Stomach (tissue), 9 donors: Measurements from ENCODE around the gene UBR4. TPM values are rescaled to one million over a fixed set of nuclear protein-coding genes. Genes with fewer than 3 reads are reported as not detected.

Experiments used
- DNase-seq, 2 donors: peaks; one replicate each; pipeline versions ENCODE4 v3.0.0 to v3.0.0-alpha.2; 2013 to 2019
- H3K27ac ChIP-seq, 5 donors: fragments of 200-600 bp in 4 of 5; sonication (generic) in 4 of 5; one replicate each; pipeline ENCODE4 v1.5.1; 2013 to 2019; ENCODE audit warnings: mild to moderate bottlenecking in 1 of 5, moderate library complexity in 1 of 5
- H3K27me3 ChIP-seq, 3 donors: fragments of 200-600 bp; sonication (generic); one replicate each; pipeline ENCODE4 v1.5.1; 2017 to 2019; ENCODE audit warnings: mixed run types in 1 of 3
- H3K36me3 ChIP-seq, 4 donors: fragments of 200-600 bp; sonication (generic); 1 replicate in 3 of 4; 2 replicates in 1 of 4; pipeline ENCODE4 v1.5.1; 2016 to 2019
- H3K4me1 ChIP-seq, 4 donors: fragments of 200-600 bp; sonication (generic); one replicate each; pipeline ENCODE4 v1.5.1; 2016 to 2019
- H3K4me3 ChIP-seq, 4 donors: fragments of 200-600 bp; sonication (generic) in 3 of 4; one replicate each; pipeline ENCODE4 v1.5.1; 2016 to 2019; ENCODE audit warnings: mild to moderate bottlenecking in 1 of 4
- H3K9me3 ChIP-seq, 4 donors: fragments of 200-600 bp; sonication (generic); one replicate each; pipeline ENCODE4 v1.5.1; 2016 to 2019
- EP300 ChIP-seq: sonication (generic); formaldehyde crosslinking; IDR thresholded peaks from one replicate; pipeline ENCODE4 v1.6.1; 2017; ENCODE audit warnings: antibody characterized with exemption
- POLR2A ChIP-seq, 4 donors: fragments of 450-650 bp; IDR thresholded peaks; one replicate each; pipeline ENCODE4 v1.6.1; 2016; ENCODE audit warnings: antibody characterized with exemption in 4 of 4, control low read depth in 2 of 4, mild to moderate bottlenecking in 1 of 4, moderate library complexity in 1 of 4
- POLR2AphosphoS5 ChIP-seq, 3 donors: sonication (generic); formaldehyde crosslinking; IDR thresholded peaks; one replicate each; pipeline ENCODE4 v1.6.1; 2016; ENCODE audit warnings: antibody characterized with exemption in 3 of 3
- WGBS, 5 donors: extraction: QIAGEN DNeasy Blood & Tissue Kit in 3 of 5; methylation state at CpG; one replicate each; pipeline versions ENCODE4 v1.1.5 to v1.1.7; 2013 to 2018; 5-methylcytosine and 5-hydroxymethylcytosine counted together
- intact Hi-C: fragments of 100-400 bp; cut with DNase I; formaldehyde crosslinking; loops from one replicate; pipeline ENCODE4 v1.15.1; 2023; ENCODE audit warnings: low total_unique reads
- polyA plus RNA-seq, 3 donors: library from polyadenylated mRNA; stranded (reverse); fragments of 200-250 nt; gene quantifications; one replicate each; pipeline ENCODE4 v1.2.3, GENCODE V29; 2013
- total RNA-seq, 5 donors: library from RNA; depleted of rRNA; stranded (reverse); fragments of >200 nt; gene quantifications; one replicate each; pipeline versions ENCODE4 v1.1.0 to v1.2.3, GENCODE V29; 2014 to 2016
- TF ChIP-seq, protein P1 (sequence below), 7 experiments: fragments of 450-650 bp in 4 of 7; fragments of 200-600 bp in 3 of 7; sonication (generic) in 3 of 7; IDR thresholded peaks; one replicate each; pipeline ENCODE4 v1.5.1; 2016 to 2019; ENCODE audit warnings: antibody characterized with exemption in 7 of 7, control low read depth in 2 of 7, mild to moderate bottlenecking in 1 of 7
- donor health status: healthy with polysubstance abuse.
- donor health status: Bipolar disorder and iron deficiency.
- donor health status: healthy.

Gene UBR4
- total and polyA plus RNA-seq, 8 donors = 41.9 to 262 (median 128) TPM

DNA sequence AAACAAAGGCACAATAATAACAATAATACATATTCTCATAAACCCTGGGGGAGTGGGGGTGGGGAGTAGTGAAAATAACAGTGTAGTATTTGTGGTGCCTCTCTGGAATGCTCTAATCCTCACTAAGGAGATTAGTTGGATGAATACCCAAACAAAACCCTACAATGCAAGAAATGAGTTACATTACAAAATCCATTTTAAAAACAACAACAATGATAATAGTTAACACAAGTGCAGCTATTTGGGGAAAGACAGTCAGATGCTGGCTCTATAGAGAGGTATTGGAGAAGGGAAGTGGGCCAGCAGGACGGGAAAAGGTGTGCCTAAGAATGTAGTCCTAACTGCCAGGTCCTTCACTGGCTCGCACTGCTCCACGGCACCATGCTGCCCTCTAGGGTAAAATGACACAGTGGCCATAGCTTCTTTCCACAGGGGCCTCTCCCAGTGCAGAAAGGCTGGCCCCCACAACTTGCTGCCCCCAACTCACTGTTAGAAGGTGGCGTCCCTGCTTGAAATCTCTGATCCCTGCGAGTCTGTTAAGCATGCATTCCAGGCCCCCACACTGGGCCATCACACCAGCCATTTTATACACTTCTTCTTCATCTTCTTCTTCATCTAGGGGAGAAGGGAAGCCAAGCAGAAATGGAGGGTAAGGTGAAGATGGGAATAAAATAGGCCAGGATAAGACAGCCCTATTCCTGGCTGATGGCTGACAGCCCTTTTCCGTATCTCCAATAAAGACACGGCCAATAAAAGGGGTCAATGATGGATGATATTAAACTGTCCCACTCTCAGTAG lies 113.8 kb downstream of the UBR4 start:
- Histone ChIP-seq H3K36me3 (peaks cover 91 to 100% (median 100%) of the 10 kb centered on the region in 4 donors), H3K27me3 (no peaks in the 10 kb centered on the region), H3K4me3 (no peak overlapping the region), H3K9me3 (no peaks in the 10 kb centered on the region), H3K4me1 (peaks cover 0 to 17% (median 7%) of the 10 kb centered on the region in 4 donors), H3K27ac (no peak overlapping the region)
- intact Hi-C loops = no loop called here
- 56 to 69% (median 58%) methylated on average over 7 of the region's 7 CpGs for WGBS, 5 donors
- peak; percentile 65 to 75 for DNase-seq
- TF ChIP-seq, protein P1, sequence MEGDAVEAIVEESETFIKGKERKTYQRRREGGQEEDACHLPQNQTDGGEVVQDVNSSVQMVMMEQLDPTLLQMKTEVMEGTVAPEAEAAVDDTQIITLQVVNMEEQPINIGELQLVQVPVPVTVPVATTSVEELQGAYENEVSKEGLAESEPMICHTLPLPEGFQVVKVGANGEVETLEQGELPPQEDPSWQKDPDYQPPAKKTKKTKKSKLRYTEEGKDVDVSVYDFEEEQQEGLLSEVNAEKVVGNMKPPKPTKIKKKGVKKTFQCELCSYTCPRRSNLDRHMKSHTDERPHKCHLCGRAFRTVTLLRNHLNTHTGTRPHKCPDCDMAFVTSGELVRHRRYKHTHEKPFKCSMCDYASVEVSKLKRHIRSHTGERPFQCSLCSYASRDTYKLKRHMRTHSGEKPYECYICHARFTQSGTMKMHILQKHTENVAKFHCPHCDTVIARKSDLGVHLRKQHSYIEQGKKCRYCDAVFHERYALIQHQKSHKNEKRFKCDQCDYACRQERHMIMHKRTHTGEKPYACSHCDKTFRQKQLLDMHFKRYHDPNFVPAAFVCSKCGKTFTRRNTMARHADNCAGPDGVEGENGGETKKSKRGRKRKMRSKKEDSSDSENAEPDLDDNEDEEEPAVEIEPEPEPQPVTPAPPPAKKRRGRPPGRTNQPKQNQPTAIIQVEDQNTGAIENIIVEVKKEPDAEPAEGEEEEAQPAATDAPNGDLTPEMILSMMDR (IDR thresholded peaks at IDR 0.05) = peak in 5 of 7 experiments; percentile 19 to 66 (median 39)
- TF ChIP-seq POLR2A (IDR thresholded peaks at IDR 0.05) = no peak

DNA sequence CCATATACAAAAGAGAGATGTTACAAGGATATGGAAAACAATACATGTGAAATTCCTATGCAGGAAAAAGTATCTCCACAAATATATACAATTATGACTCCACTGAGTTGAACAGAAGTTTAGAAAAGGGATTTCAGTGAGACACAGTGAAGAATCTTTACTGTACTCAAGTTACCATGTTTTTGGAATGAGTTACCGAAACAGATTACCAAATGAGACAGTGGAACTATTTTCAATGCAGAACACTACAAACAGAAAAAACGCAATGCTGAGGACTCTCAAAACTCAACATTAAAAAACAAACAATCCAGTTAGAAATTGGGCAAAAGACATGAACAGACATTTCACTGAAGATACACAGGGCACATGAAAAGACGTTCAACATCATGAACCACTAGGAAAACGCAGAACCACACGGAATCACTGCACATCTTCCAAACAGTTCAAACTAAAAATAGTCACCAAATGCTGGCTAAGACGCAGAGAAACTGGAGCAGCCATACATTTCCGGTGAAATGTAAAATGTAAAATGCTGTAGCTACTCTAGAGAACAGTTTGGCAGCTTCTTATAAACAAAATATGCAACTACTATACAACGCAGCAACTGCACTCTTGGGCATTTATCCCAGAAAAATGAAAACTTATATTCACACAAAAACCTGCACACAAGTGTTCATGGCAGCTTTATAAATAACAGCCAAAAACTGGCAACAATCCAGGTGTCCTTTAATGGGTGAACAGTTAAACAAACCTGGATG lies 118.7 kb downstream of the UBR4 start:
- intact Hi-C loops = no loop called here
- TF ChIP-seq POLR2AphosphoS5 (IDR thresholded peaks at IDR 0.05) = no peak
- TF ChIP-seq, protein P1 (IDR thresholded peaks at IDR 0.05) = no peak

DNA sequence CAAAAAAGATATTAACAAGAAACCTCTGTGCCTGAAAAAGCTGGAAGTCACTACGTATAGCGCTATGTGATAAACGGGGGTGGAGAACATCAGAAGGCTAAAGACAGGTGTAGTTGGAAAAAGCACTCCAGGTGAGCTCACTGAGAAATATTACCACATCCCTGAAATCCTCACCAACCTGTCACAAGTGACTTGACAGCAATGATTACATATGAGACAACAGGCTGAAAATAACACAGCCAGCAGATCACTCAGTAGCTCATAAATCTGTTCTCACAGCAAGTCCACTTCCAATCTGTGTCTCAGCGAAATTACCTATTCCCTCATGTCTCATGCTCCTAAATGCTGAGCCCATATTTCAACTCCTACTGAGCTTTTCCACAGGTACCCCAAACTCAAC lies 120.5 kb downstream of the UBR4 start:
- peaks cover 12 to 48% (median 32%) of the 10 kb centered on the region in 4 donors for H3K4me1 ChIP-seq
- peaks cover 82 to 100% (median 100%) of the 10 kb centered on the region in 4 donors for H3K36me3 ChIP-seq
- H3K9me3 ChIP-seq = no peaks in the 10 kb centered on the region
- TF ChIP-seq, protein P1 (IDR thresholded peaks at IDR 0.05) = no peak
- TF ChIP-seq POLR2AphosphoS5 (IDR thresholded peaks at IDR 0.05) = no peak
- no peak for TF ChIP-seq EP300
- no peak for TF ChIP-seq POLR2A (IDR thresholded peaks at IDR 0.05)
- no peaks in the 10 kb centered on the region for H3K27me3 ChIP-seq
- no peak for DNase-seq
- intact Hi-C loops = no loop called here
- H3K27ac ChIP-seq = peak overlapping the region in 1 of 5 donors; percentile 39
- no peak overlapping the region for H3K4me3 ChIP-seq
- WGBS, 5 donors = 87 to 96% (median 94%) methylated on average over 4 of the region's 4 CpGs

More for the DNA sequence above, 118.7 kb downstream of the UBR4 start:
- peak overlapping the region in 1 of 5 donors; percentile 39 for H3K27ac ChIP-seq
- peak in 1 of 2 donors; percentile 76 for DNase-seq
- no peaks in the 10 kb centered on the region for H3K9me3 ChIP-seq
- H3K27me3 ChIP-seq = no peaks in the 10 kb centered on the region
- 63 to 77% (median 72%) methylated on average over 8 of the region's 8 CpGs for WGBS, 5 donors
- H3K36me3 ChIP-seq = peaks cover 82 to 100% (median 100%) of the 10 kb centered on the region in 4 donors
- no peak overlapping the region for H3K4me3 ChIP-seq
- H3K4me1 ChIP-seq = peaks cover 10 to 42% (median 26%) of the 10 kb centered on the region in 4 donors

DNA sequence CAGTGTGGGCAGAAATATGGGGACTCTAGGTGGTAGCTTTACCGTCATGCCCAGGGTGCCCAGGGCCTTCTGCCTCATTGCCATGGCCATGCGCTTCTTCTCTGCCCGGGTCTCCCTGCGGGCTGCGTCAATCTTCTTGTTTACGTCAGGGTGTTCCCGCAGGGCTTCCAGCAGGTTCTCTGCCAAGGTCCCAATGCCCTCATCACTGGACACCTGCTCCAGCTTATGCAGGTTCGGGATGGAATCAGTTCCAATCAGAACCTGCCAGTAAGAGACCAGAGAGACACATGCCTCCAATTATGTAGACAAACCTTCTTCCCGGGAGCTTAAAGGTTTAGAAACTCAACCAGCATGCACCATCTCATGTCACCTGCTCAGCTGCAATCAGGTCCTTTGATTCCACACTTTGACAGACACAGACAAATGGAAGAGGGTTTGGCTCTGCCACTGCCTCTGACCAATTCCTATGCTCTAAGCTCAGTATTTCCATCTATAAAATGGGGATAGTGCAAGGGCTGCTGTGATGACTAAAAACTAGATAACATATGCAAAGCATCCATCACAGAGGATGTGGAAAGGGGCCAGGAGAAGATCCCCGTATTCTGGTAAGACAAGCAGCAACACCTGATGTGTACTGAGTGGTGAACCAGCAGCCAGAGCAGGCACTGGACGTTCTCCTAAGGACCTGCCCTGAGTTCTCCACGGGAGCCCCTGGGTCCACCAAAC lies 121.2 kb downstream of the UBR4 start:
- DNase-seq = no peak
- Histone ChIP-seq H3K4me3 (no peak overlapping the region), H3K27me3 (no peaks in the 10 kb centered on the region), H3K4me1 (peaks cover 12 to 53% (median 32%) of the 10 kb centered on the region in 4 donors), H3K27ac (no peak overlapping the region), H3K9me3 (no peaks in the 10 kb centered on the region), H3K36me3 (peaks cover 82 to 100% (median 100%) of the 10 kb centered on the region in 4 donors)
- intact Hi-C loops = no loop called here
- WGBS, 5 donors = 90 to 93% (median 91%) methylated on average over 12 of the region's 12 CpGs
- no peak for TF ChIP-seq EP300
- TF ChIP-seq, protein P1 (IDR thresholded peaks at IDR 0.05) = no peak
- no peak for TF ChIP-seq POLR2A (IDR thresholded peaks at IDR 0.05)
- TF ChIP-seq POLR2AphosphoS5 (IDR thresholded peaks at IDR 0.05) = no peak
